Immature natural killer cell (primary cell): ENCODE data around the gene FNDC3B. TPM values are rescaled to one million over a fixed set of nuclear protein-coding genes. Genes with fewer than 3 reads are reported as not detected.

Experiments used
- DNase-seq, 3 donors: peaks; one replicate each; pipeline ENCODE4 v3.0.0; 2022; ENCODE audit warnings: mixed read lengths in 1 of 3
- H3K27ac Mint-ChIP-seq, 6 donors: one replicate each; pipeline ENCODE4 v1.8.0; 2020; ENCODE audit warnings: mixed read lengths in 6 of 6, mild to moderate bottlenecking in 5 of 6, inconsistent platforms in 4 of 6, moderate library complexity in 3 of 6
- H3K27me3 Mint-ChIP-seq, 3 donors: one replicate each; pipeline ENCODE4 v1.8.0; 2020 to 2021; ENCODE audit warnings: low read depth in 3 of 3, mild to moderate bottlenecking in 3 of 3, mixed read lengths in 3 of 3, moderate library complexity in 3 of 3, inconsistent platforms in 1 of 3
- H3K36me3 Mint-ChIP-seq, 3 donors: one replicate each; pipeline ENCODE4 v1.8.0; 2020; ENCODE audit warnings: mixed read lengths in 3 of 3, inconsistent platforms in 2 of 3, mild to moderate bottlenecking in 2 of 3
- H3K4me1 Mint-ChIP-seq, 2 donors: one replicate each; pipeline ENCODE4 v1.8.0; 2020; ENCODE audit warnings: inconsistent platforms in 2 of 2, mild to moderate bottlenecking in 2 of 2, mixed read lengths in 2 of 2, moderate library complexity in 1 of 2
- H3K4me3 Mint-ChIP-seq, 5 donors: one replicate each; pipeline ENCODE4 v1.8.0; 2020; ENCODE audit warnings: mild to moderate bottlenecking in 5 of 5, mixed read lengths in 5 of 5, inconsistent platforms in 3 of 5, moderate library complexity in 3 of 5
- H3K9me3 Mint-ChIP-seq, 6 donors: one replicate each; pipeline ENCODE4 v1.8.0; 2020; ENCODE audit warnings: mild to moderate bottlenecking in 6 of 6, mixed read lengths in 6 of 6, inconsistent platforms in 4 of 6, moderate library complexity in 3 of 6
- polyA plus RNA-seq, 3 donors: library from polyadenylated mRNA; unstranded; fragments of 300-500 nt; fragmentation: Illumina TruSeq; gene quantifications; one replicate each; pipeline ENCODE4 v1.2.3, GENCODE V29; 2021

FNDC3B gene
- polyA plus RNA-seq, 3 donors from 2014 or later = 19.7 to 46.1 (median 24.4) TPM

GRCh38 chr3:172268425-172268824, 229.0 kb downstream of the FNDC3B start:
- peaks cover 15 to 27% (median 18%) of the 10 kb centered on the region in 3 donors for H3K36me3 Mint-ChIP-seq
- DNase-seq = no peak
- H3K4me1 Mint-ChIP-seq = peaks cover 22 to 64% of the 10 kb centered on the region in 2 donors
- no peak overlapping the region for H3K4me3 Mint-ChIP-seq
- H3K27me3 Mint-ChIP-seq = peaks cover 2 to 4% (median 2%) of the 10 kb centered on the region in 3 donors
- no peaks in the 10 kb centered on the region for H3K9me3 Mint-ChIP-seq
- peak overlapping the region in 3 of 6 donors; percentile 15 to 55 (median 42) for H3K27ac Mint-ChIP-seq

GRCh38 chr3:172268868-172269267, 229.5 kb downstream of the FNDC3B start:
- peak overlapping the region in 1 of 6 donors; percentile 8 for H3K27ac Mint-ChIP-seq
- H3K36me3 Mint-ChIP-seq = peaks cover 14 to 25% (median 18%) of the 10 kb centered on the region in 3 donors
- H3K4me3 Mint-ChIP-seq = no peak overlapping the region

DNA sequence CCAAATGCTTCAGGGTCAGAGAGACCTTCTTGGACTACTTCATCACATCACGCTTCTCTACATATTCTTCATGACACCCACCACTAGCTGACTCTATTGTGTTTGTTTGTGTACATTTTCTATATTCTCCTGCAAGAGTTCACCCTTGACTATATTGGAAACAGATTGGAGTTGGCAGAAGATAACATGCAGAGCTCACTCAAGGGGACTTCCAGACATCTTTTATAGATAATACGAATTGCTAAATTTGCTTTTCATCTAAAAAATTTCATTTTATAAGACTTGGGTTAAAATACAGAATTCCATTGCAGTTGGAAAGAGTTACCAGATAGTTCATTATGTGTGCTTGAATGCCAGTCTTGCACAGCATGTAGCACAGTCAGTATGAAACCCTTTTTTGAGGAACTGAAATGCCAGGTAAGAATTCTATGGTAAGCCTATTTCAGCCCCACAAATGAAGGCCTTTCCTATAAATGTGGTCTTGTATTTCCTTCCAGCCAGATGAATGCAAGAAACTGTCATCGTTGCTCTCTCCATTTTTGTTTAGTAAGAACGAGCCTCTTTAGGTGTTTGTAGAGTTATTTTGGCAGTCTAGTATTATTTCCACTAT, 231.3 kb downstream of the FNDC3B start:
- H3K4me1 Mint-ChIP-seq = peaks cover 28 to 72% of the 10 kb centered on the region in 2 donors
- peaks cover 2 to 4% (median 4%) of the 10 kb centered on the region in 3 donors for H3K27me3 Mint-ChIP-seq
- no peaks in the 10 kb centered on the region for H3K9me3 Mint-ChIP-seq
- H3K36me3 Mint-ChIP-seq = peaks cover 18 to 26% (median 21%) of the 10 kb centered on the region in 3 donors
- H3K27ac Mint-ChIP-seq = peak overlapping the region in 4 of 6 donors; percentile 3 to 36 (median 16)
- DNase-seq = no peak
- no peak overlapping the region for H3K4me3 Mint-ChIP-seq

More at GRCh38 chr3:172268868-172269267, 229.5 kb downstream of the FNDC3B start:
- Mint-ChIP-seq H3K27me3 (peaks cover 2 to 4% (median 2%) of the 10 kb centered on the region in 3 donors), H3K9me3 (no peaks in the 10 kb centered on the region), H3K4me1 (peaks cover 22 to 66% of the 10 kb centered on the region in 2 donors)
- DNase-seq = no peak

DNA sequence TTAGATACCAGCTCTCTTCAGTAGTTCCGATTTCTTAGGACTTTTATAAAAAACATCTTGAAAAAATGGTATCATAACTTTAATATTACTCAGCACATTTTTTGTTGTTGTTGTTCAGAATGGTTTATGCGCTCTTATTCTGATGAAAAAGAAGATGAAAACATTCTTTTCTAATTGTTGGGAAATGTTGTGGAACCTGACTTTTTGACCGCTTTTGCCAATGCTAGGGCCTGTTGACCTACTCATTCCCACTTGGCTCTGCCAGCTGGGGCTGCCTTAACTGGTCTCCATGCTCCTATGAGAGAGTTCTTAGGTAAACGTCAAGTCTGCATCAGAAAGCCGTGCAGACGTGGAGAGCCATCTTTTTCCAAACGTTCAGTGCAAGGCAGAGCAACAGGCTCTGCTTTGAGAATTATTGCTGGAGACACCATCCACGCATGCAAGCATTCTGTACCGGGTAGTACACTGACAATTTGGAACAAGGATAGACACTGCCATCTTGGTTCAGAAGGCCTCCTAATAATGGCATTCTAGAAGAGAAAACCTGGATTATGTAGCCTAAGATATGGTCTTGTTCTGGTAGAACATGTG, 232.1 kb downstream of the FNDC3B start:
- no peak overlapping the region for H3K27ac Mint-ChIP-seq
- H3K27me3 Mint-ChIP-seq = peaks cover 2 to 5% (median 4%) of the 10 kb centered on the region in 3 donors
- no peaks in the 10 kb centered on the region for H3K9me3 Mint-ChIP-seq
- H3K4me3 Mint-ChIP-seq = no peak overlapping the region
- H3K4me1 Mint-ChIP-seq = peaks cover 35 to 72% of the 10 kb centered on the region in 2 donors
- DNase-seq = no peak
- H3K36me3 Mint-ChIP-seq = peaks cover 16 to 26% (median 17%) of the 10 kb centered on the region in 3 donors

DNA sequence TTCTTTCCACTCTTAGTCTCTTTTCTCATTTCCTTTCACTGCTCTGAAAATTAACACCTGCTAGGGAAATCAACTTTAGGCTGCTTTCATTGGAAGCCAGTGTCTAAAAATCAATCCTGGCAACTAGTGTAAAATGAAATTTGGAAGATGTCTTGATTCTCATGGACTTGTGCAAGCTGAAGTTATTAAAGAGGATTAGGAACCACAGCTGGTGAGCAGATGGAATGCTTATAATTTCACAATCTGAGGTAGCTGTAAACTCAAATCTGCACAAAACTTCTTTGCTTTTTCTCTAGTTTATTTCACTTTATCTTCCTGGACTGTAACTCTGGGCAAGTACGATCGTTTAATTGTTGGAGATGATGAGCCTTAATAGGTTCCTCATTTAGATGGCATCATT, 233.3 kb downstream of the FNDC3B start:
- Mint-ChIP-seq H3K4me3 (no peak overlapping the region), H3K36me3 (peaks cover 11 to 21% (median 12%) of the 10 kb centered on the region in 3 donors), H3K27ac (peak overlapping the region in 4 of 6 donors; percentile 14 to 58 (median 32)), H3K9me3 (no peaks in the 10 kb centered on the region), H3K27me3 (peaks cover 0 to 5% (median 2%) of the 10 kb centered on the region in 3 donors), H3K4me1 (peaks cover 40 to 74% of the 10 kb centered on the region in 2 donors)
- no peak for DNase-seq

- Mint-ChIP-seq H3K9me3 (no peaks in the 10 kb centered on the region), H3K4me3 (no peak overlapping the region), H3K27me3 (peaks cover 0 to 5% (median 0%) of the 10 kb centered on the region in 3 donors), H3K36me3 (peaks cover 11 to 17% (median 12%) of the 10 kb centered on the region in 3 donors), H3K4me1 (peaks cover 43 to 73% of the 10 kb centered on the region in 2 donors), H3K27ac (peak overlapping the region in 1 of 6 donors; percentile 24)
- DNase-seq = no peak
Observed at GRCh38 chr3:172273378-172273777, 234.0 kb downstream of the FNDC3B start.

- peak overlapping the region in 4 of 6 donors; percentile 10 to 79 (median 42) for H3K27ac Mint-ChIP-seq
Observed at GRCh38 chr3:172274906-172275305, 235.5 kb downstream of the FNDC3B start.

DNA sequence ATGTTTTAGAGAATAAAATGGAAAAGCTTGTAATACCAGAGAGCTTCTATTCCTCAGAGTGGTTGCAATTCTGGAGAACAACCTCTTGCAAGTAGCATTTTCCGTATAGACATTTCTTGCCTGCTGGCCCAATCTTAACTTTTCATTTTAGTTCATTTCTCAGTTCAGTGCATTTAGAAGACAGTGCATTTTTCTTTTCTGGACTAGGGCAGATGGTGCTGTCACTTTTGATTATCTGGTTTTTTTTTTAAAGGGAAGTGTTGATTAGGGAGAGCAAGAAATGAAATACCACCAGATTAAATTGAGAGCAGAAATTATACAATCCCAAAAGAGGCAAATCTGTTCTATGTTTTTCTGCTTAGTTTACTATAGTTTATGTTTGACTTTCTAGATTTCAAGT, 236.2 kb downstream of the FNDC3B start:
- H3K4me3 Mint-ChIP-seq = peak overlapping the region in 3 of 5 donors; percentile 8 to 31 (median 15)
- no peak for DNase-seq
- no peaks in the 10 kb centered on the region for H3K9me3 Mint-ChIP-seq
- peaks cover 41 to 69% of the 10 kb centered on the region in 2 donors for H3K4me1 Mint-ChIP-seq
- H3K27ac Mint-ChIP-seq = peak overlapping the region; percentile 7 to 79 (median 60)
- peaks cover 6 to 12% (median 10%) of the 10 kb centered on the region in 3 donors for H3K36me3 Mint-ChIP-seq
- H3K27me3 Mint-ChIP-seq = peaks cover 0 to 5% (median 0%) of the 10 kb centered on the region in 3 donors

More at GRCh38 chr3:172274906-172275305, 235.5 kb downstream of the FNDC3B start:
- Mint-ChIP-seq H3K27me3 (peaks cover 0 to 5% (median 0%) of the 10 kb centered on the region in 3 donors), H3K9me3 (no peaks in the 10 kb centered on the region), H3K4me1 (peaks cover 43 to 69% of the 10 kb centered on the region in 2 donors), H3K36me3 (peaks cover 11 to 17% (median 12%) of the 10 kb centered on the region in 3 donors), H3K4me3 (no peak overlapping the region)
- DNase-seq = no peak

GRCh38 chr3:172276103-172276502, 236.7 kb downstream of the FNDC3B start:
- Mint-ChIP-seq H3K27ac (peak overlapping the region in 4 of 6 donors; percentile 15 to 79 (median 50)), H3K4me1 (peaks cover 41 to 64% of the 10 kb centered on the region in 2 donors), H3K4me3 (peak overlapping the region in 1 of 5 donors; percentile 31), H3K9me3 (no peaks in the 10 kb centered on the region), H3K27me3 (peaks cover 0 to 4% (median 0%) of the 10 kb centered on the region in 3 donors), H3K36me3 (peaks cover 3 to 10% (median 8%) of the 10 kb centered on the region in 3 donors)
- DNase-seq = peak in 1 of 3 donors; percentile 17

DNA sequence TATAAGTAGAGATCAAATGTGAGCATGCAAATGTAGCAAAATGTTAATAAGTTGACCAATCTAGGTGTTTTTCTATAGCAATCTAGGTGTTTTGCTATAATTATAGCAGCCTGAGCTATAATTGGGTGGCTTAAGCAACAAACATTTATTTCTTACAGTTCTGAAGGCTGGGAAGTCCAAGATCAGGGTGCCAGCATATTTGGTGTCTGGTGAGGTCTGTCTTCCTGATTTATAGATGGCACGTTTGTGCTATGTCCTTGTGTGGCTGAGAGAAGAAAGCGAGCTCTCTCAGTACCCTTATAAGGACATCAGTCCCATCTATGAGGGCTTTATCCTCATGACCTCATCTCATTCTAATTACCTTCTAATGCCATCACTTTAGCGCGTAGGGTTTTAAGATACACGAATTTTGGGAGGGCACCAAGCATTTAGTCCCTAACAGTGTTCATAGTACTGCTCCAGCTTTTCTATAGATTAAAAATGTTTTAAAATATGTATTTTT, 237.8 kb downstream of the FNDC3B start:
- Mint-ChIP-seq H3K27me3 (peaks cover 0 to 4% (median 0%) of the 10 kb centered on the region in 3 donors), H3K36me3 (peaks cover 3 to 10% (median 4%) of the 10 kb centered on the region in 3 donors), H3K9me3 (no peaks in the 10 kb centered on the region), H3K27ac (no peak overlapping the region), H3K4me3 (no peak overlapping the region), H3K4me1 (peaks cover 40 to 66% of the 10 kb centered on the region in 2 donors)
- no peak for DNase-seq

- H3K9me3 Mint-ChIP-seq = no peaks in the 10 kb centered on the region
- H3K27ac Mint-ChIP-seq = peak overlapping the region in 1 of 6 donors; percentile 5
- H3K27me3 Mint-ChIP-seq = peaks cover 0 to 6% (median 0%) of the 10 kb centered on the region in 3 donors
- peaks cover 3 to 15% (median 10%) of the 10 kb centered on the region in 3 donors for H3K36me3 Mint-ChIP-seq
- no peak for DNase-seq
- H3K4me3 Mint-ChIP-seq = no peak overlapping the region
- H3K4me1 Mint-ChIP-seq = peaks cover 42 to 65% of the 10 kb centered on the region in 2 donors
Observed at GRCh38 chr3:172279191-172279640, 239.8 kb downstream of the FNDC3B start.

GRCh38 chr3:172279974-172280373, 240.6 kb downstream of the FNDC3B start:
- H3K27ac Mint-ChIP-seq = peak overlapping the region in 4 of 6 donors; percentile 3 to 59 (median 12)
- peaks cover 0 to 4% (median 0%) of the 10 kb centered on the region in 3 donors for H3K27me3 Mint-ChIP-seq
- no peak for DNase-seq
- no peaks in the 10 kb centered on the region for H3K9me3 Mint-ChIP-seq
- peaks cover 43 to 63% of the 10 kb centered on the region in 2 donors for H3K4me1 Mint-ChIP-seq
- H3K36me3 Mint-ChIP-seq = peaks cover 3 to 10% (median 10%) of the 10 kb centered on the region in 3 donors
- H3K4me3 Mint-ChIP-seq = no peak overlapping the region

GRCh38 chr3:172280406-172281051, 241.2 kb downstream of the FNDC3B start:
- no peak for DNase-seq
- H3K9me3 Mint-ChIP-seq = no peaks in the 10 kb centered on the region
- H3K27me3 Mint-ChIP-seq = peaks cover 0 to 4% (median 0%) of the 10 kb centered on the region in 3 donors
- H3K27ac Mint-ChIP-seq = peak overlapping the region in 4 of 6 donors; percentile 3 to 62 (median 12)
- no peak overlapping the region for H3K4me3 Mint-ChIP-seq
- peaks cover 5 to 12% (median 8%) of the 10 kb centered on the region in 3 donors for H3K36me3 Mint-ChIP-seq
- peaks cover 40 to 63% of the 10 kb centered on the region in 2 donors for H3K4me1 Mint-ChIP-seq
